Neural progenitor cell (in vitro differentiated cells): ENCODE measurements around the gene TIPRL.

Experiments
- CTCF ChIP-seq: fragments of 200-600 bp; sonication (generic); IDR thresholded peaks from 2 replicates; pipeline ENCODE4 v1.5.1; 2017; ENCODE audit warnings: antibody characterized with exemption, mild to moderate bottlenecking
- EZH2 ChIP-seq: fragments of 200-600 bp; sonication (generic); IDR thresholded peaks from 2 replicates; pipeline ENCODE4 v1.6.1; 2017; ENCODE audit warnings: antibody characterized with exemption, mild to moderate bottlenecking, moderate library complexity
- EZH2phosphoT487 ChIP-seq: fragments of 200-600 bp; sonication (generic); IDR thresholded peaks from 2 replicates; pipeline ENCODE4 v1.6.1; 2017; ENCODE audit warnings: antibody characterized with exemption

- TF ChIP-seq CTCF: no peak
- no peak for TF ChIP-seq EZH2
- no peak for TF ChIP-seq EZH2phosphoT487
These were observed 28.5 kb upstream of the TIPRL start for GRCh38 chr1:168150283-168150682.
